22Rv1 (cell line): ENCODE measurements around the gene PEX14.

Experiments used
- CTCF ChIP-seq: fragments of 450-650 bp; IDR thresholded peaks from 2 replicates; pipeline ENCODE4 v1.5.1; 2017; ENCODE audit warnings: mild to moderate bottlenecking
- ZFX ChIP-seq: fragments of 450-650 bp; IDR thresholded peaks from 2 replicates; pipeline ENCODE4 v1.6.1; 2017; ENCODE audit warnings: antibody characterized with exemption, borderline replicate concordance

- no peak for TF ChIP-seq CTCF
- no peak for TF ChIP-seq ZFX
These were observed 139.9 kb downstream of the PEX14 start for GRCh38 chr1:10614377-10615225.
